HG03469 (cell line): Measurements from ENCODE around the gene FOSB.
"Not testable (repeated sequence)": the region's sequence is repeated elsewhere in the genome, so short reads cannot be mapped to it uniquely, and the experiment has no call there.

Experiments
- ATAC-seq: cut with Tn5 transposase; IDR thresholded peaks from one replicate; pipeline ENCODE4 v1.9.1; 2021; ENCODE audit warnings: mild to moderate bottlenecking, moderate library complexity, moderate number of reproducible peaks; ENCODE audit not compliant: unreplicated experiment

Gene FOSB

DNA sequence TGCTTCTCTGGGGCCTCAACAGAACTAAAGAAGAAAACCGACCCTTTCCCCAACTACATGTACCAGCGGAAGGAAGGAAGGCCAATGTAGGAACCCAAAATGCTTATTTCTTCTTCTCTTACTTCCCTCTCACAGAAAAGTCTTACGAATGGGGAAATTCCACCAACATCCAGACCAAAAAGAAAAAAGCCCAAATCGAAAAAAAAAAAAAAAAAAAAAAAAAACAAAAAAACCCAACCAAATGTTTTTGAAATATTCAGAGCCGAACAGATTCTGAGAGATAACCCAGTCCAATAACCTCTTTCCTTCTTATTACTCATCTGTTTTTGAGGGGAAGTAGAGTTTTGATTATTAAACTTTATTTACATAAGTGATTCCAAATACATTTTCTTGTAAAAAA is 34.3 kb downstream of the FOSB start:
- ATAC-seq = no peak

DNA sequence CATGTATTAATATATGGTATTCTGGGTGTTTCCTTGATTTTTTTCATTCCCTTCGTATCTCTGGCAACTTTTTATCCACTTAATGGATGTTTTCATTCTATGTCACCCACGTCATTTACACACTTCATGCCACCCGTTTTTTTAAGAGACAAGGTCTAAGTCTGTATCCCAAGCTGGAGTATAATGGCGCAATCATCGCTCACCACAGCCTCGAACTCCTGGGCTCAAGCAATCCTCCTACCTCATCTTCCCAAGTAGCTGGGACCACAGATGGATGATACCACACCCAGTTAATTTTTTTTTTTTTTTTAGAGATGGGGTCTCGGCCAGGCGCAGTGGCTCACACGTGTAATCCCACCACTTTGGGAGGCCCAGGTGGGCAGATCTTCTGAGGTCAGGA is 36.1 kb downstream of the FOSB start:
- ATAC-seq = no peak

DNA sequence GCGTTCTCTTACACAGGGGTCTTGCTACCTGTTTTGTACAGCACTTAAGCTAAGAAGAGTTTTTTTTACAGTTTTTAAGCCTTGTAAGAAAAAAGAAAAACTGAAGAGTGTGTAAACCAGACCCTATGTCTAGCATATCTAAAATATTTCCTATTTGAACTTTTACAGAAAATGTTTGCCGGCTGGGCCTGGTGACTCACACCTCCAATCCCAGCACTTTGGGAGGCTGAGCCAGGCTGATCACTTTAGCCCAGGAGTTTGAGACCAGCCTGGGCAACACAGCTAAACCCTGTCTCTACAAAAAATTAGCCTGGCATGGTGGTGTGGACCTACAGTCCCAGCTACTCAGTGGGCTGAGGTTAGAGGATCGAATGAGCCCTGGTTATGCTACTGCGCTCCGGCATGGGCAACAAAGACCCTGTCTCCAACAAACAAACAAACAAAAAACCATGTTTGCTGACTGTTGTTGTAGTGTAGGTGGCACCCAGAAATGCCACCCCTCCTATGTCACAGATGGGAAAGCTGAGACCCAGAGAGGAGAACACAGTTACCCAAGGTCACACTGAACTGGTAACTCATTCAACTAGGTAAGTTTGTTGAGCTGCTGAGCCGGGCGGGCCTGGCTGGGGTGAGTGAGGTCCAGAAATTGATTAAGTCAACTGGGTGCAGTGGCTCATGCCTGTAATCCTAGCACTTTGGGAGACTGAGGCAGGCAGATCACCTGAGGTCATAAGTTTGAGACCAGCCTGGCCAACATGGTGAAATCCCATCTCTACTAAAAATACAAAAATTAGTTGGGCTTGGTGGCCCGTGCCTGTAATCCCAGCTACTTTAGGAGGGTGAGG is 37.6 kb downstream of the FOSB start:
- no peak for ATAC-seq

DNA sequence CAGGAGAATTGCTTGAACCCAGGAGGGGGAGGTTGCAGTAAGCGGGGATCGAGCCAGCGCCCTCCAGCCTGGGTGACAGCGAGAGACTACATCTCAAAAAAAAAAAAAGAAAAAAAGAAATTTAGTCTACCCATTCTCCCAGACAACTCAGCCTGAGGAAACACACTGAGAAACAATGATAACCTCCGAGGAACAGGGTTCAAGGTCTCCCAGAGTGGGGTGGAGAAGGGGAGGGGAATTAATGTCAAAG is 38.1 kb downstream of the FOSB start:
- ATAC-seq = no peak

DNA sequence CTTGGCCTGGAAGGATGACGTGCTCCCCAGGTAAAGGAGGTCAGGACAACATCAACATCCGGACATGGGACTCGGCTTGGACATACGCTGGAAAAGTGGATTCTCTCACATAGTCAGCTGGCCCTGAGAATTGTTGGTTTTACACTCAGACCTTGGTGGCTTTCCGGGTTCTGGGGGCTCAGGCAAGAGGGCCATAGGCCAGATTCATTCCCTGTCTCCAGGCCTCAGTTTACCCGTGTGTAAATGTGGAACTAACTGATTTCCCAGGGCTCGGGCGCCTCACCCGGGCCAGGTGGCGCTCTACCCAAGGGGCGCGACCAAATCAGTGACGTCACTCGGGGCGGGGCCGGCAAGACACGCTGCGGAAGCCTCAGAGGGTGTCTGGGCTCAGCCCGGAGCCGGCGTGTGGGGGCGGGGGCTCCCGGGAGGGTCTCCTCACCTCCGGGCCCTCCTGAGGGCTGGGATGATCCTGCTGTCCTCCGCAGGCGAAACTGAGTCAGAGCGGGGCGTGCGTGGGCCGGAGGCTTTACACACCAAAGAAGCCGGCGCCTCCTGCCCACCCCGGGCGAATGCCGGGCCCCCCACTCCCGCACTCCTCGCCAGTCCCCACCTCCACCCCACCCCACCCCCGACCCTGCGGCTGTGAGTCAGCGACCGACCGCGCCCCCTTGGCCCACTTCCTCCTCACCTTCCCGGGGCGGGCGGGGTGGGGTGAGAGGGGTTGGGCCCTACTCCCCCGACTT is 38.6 kb downstream of the FOSB start:
- ATAC-seq = peak; percentile 40

DNA sequence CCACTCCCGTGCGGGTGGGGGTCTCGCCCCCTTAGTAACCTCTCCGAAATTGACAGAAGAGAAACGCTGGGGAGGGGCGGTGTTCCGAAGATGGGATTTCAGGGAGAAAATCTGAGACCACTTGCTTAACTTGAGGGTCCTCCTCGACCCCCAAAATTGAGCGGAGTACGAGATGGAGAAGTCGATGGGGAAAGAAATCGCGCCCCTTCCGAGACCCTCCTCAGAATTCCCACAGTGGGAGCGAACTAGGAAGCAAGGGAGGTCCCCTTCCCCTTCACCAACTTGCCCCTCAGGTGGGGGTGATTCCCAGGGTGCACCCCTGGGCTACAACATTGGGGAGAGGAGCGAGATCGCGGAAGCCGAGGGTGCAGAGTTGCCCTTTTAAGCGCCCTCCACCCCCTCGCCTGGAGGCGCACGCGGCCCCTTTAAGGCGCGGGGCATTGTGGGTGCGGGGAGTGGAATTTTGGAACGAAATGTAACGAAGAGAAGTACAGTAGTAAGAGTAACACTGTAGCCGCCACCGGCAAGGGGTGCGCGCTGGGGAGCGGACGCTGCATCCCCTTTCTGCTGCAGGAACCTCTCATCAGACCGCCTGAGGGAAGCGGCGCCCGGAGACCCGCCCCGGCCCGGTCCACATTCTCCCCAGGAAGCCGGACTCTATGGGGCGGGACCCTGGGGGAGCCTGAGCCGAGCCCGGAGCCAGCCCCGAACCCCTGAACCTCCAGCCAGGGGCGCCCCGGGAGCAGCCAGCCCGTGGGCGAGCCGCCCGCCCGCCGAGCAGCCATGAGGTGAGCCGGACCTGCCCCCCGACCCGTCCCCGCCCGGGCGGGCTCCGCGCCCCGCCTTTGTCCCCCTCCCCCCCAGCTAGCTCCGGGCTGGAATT is 39.4 kb downstream of the FOSB start, which contains the start of gene VASP:
VASP (plus strand) TSS at position 491 of the 883 bp plus-strand sequence; CDS start at position 784, 293 bp downstream.
- peak; percentile 32 for ATAC-seq

DNA sequence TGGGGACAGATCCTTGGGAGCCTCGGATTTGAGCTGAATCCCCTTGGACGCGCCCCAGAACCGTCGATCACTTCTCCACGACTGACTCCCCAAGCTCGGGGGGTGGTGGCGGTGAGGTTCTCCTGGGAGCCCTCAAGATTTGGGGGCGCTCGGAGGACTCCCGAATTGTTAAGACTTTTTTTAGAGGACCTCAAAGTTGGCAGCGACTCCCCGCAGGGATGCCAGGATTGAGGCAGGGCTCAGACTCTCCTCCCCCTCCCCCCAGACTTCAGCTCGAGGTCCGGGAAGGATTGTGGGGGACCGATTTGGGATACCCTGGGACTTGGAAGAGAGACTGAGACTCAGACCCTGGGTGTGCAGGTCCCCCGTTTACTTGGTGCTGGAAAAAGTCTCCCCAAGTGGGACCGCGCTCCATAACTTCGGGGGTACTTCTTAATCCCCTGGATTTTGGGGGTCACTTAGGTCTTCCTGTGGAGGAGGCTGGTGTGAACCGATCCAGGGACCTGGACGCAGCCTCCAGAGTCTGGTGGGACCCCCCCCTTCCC is 40.1 kb downstream of the FOSB start:
- ATAC-seq = no peak

DNA sequence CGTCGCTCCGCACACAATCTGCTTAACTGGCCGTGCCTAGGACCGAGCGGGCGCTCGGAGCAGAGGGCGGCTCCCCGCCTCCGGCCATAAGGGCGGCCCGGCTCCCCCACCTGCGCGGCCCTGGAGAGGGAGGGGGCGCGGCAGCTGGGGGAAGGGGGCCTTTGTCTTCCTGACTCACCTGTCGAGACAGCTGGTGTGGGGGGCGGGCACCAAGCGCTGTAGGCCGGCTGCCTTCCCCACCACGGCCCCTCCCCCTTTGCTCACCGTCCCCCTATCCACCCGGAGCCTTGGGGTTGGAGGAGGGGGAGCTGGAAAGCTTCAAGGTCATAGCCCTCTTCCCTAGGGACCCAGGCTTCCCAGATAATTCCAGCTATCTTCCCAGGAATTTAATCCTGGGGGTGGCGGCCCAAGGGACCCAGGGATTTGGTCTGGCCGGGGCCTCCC is 40.6 kb downstream of the FOSB start:
- ATAC-seq = no peak

DNA sequence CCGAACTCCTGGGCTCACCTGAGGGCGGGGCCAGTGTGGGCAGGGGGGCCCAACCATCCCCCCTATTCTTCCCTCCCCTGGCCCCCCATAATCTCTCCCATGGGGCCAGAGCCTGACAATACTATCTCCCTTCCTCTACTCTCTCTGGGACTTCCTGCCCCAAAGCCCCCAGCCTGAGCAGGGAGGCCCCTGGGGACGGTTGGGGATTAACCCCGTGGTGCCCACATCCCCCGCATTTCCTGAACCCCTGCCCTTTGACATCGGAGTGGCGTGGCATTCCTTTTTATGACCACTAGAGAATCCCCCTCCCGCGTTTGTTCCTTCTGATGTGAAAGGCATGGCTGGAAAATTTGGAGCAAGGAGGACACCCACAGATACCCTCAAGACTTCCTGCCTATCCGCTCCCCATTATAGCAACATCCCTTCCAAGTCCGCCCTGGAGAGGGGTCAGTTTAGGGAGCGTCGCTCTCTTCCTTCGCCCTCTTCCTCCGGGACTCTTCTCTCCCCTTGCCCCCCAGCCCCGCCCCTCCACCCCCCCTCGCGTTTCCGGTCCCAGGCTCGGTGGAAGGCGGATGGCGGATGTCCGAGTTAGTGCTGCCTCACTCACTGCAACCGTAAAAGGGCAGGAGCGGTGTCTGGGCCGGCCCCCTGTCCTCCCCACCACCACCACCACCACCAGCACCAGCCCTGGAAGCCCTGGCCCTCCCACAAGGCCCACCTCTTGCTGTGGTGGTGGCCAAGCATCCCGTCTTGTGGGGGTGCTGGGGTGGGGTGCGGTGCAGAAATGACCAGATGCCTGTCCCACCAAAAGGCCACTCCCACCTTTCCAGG is 41.3 kb downstream of the FOSB start:
- ATAC-seq = no peak

DNA sequence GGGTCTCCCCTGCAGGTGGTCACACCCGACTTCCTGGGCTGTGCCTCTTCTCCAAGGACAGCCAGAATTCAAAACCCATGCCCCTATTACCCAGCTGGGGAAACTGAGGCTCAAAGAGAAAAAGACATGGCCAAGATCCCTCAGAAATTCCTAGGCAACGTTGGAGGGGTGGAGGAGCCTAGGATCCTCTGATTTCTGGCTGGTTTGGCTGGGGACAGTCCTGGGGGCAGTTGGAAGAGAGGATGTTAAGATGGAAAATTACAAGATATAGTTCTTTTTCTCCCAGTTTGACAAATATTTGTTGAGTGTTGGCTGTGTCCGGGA is 41.9 kb downstream of the FOSB start:
- ATAC-seq = no peak

DNA sequence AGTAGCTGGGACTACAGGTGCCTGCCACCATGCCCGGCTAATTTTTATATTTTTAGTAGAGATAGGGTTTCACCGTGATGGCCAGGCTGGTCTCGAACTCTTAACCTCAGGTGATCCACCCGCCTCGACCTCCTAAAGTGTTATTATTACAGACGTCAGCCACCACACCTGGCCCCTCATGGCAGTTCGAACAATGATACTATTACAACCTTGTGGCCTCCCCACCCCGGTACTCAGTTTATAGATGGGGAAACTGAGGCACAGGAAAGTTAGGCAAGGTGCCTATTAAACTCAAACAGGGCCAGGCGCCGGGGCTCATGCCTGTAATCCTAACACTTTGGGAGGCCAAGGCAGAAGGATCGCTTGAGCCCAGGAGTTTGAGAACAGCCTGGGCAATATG is 42.6 kb downstream of the FOSB start:
- ATAC-seq = not testable (repeated sequence)

DNA sequence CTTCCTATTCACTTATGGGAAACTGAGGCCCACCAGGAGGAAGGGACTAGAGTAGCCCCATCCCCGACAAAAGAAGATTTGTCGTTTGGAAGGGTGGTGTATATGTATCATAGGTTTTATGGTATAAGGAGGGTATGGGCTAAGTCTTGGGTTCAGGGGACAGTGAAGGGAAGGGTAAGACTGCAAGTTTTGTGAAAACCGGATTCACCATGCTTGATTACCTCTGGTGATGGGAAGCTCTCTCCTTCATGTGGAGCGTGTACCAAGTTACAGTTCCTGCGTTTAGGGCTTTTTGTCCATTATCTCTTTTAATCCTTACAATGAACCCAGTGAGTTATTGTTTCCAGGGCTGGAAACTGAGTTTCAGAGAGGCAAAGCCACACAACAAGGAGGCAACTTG is 43.3 kb downstream of the FOSB start:
- ATAC-seq = no peak

DNA sequence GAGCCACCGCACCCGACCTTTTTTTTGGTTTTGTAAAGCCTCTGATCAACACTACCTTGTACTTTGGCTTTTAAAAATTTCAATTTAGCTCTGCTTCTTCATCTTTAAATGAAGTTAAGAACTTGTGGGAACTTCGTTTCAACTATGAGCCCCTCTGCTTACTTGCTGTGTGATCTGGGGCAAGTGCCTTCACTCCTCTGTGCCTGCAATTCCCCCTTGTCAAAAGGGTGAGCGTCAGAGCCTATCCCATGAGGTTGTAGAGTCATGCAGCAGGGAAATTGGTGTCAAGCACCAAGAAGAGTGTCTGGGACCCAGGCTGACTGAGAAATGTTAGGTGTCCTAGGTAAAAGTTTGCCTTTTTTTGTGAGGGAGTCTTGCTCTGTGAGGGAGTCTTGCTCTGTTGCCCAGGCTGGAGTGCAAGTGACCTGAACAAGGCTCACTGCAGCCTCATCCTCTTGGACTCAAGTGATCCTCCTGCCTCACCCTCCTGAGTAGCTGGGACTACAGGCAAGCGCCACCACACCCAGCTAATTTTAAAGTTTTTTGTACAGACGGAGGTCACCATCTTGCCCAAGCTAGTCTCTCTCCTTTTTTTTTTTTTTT is 45.2 kb downstream of the FOSB start:
- no peak for ATAC-seq

DNA sequence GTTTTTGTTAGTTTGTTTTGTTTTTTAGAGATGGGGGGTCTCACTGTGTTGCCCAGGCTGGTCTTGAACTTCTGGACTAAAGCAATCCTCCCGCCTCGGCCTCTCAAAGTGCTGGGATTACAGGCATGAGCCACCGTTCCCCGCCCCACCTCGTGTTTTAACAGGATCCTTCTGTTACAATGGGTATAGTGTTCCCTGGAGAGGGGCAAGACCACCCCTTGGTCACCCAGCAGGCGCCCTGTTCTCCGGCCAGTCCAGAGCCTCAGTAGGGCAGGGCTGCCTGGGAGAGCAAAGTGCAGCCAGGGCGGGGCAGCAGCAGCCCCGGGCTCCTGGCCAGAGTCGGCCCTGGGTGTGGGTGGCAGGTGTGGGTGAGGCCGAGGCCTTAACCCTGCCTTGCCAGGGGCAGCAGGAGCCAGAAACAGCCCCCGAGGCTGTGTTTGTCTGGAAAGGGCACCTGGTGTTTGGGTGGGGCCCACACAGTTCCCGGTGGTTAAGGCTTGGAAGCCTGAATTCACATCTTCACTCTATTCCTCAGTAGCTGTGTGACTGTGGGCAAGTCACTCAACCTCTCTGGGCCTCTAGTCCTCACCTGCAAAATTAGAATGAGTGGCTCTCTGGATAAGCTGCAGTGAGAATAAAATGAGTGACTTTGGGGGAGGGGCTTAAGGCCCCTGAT is 46.7 kb downstream of the FOSB start:
- no peak for ATAC-seq

DNA sequence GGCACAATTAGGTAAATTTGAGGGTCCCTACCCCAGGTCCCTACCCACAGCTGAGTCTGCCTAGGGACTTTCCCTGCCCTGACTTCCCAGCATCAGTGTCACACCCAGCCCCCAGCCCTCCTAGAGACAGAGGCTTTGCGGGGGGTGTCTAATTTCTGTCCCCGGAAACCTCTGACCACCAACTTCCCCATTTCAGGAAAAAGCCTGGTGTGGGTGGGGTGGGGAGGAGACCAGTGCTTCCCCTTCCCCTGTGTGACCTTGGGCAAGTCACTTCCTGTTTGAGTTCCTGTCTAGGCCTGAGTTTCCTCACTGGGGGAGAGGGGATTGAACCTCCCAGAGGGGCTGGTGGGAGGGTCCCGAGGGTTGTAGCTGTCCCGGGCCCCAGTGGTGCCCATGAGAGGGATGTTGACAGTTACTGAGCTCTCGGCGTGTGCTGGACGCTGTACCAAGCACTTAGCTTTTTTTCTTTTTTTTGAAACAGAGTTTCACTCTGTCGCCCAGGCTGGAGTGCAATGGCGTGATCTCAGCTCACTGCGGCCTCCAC is 47.4 kb downstream of the FOSB start:
- no peak for ATAC-seq

DNA sequence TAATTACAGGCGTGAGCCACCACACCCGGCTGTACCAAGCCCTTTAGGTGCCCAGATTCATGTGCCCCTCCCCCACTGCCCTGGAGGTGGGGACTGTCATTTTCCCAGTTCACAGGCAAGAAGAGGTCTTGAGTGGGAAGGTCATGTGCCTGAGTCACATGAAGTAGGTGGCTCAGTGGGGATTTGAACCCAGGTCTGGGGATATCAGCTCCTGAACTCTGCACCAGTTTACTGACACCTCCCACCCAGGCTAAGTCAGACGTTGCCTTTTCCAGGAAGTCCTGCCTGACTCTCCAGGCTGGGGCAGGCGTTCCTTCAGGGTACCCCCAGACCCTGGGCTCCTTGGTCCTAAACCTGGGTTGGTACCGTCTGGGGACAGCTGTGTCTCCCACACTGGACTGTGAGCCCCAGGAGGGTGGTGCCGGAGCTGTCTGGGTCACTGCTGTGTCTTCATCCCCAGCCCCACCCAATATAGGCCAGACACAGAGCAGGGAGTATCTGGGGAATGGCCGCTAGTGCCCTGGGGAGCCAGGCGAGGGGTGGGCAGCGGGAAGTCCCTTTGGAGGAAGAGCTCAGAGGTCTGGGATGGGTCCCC is 48.1 kb downstream of the FOSB start:
- ATAC-seq = no peak

DNA sequence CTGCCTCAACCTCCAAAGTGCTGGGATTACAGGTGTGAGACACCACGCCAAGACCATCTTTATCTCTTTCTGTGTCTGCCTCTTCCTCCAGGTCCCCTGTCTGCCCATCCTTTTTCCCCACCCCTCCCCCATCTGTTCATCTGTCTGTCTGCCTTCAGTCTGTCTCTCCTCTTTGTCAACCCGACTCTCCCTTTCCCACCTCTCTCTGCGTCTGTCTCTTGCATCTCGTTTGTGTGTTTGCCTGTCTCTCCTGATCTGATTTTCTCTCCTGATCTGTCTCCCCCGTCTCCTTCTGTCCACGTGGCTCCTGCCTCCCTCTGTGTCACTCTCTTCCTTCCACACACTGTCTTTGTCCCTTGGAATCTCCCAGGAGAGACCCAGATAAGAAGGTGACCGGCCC is 49.4 kb downstream of the FOSB start:
- no peak for ATAC-seq

DNA sequence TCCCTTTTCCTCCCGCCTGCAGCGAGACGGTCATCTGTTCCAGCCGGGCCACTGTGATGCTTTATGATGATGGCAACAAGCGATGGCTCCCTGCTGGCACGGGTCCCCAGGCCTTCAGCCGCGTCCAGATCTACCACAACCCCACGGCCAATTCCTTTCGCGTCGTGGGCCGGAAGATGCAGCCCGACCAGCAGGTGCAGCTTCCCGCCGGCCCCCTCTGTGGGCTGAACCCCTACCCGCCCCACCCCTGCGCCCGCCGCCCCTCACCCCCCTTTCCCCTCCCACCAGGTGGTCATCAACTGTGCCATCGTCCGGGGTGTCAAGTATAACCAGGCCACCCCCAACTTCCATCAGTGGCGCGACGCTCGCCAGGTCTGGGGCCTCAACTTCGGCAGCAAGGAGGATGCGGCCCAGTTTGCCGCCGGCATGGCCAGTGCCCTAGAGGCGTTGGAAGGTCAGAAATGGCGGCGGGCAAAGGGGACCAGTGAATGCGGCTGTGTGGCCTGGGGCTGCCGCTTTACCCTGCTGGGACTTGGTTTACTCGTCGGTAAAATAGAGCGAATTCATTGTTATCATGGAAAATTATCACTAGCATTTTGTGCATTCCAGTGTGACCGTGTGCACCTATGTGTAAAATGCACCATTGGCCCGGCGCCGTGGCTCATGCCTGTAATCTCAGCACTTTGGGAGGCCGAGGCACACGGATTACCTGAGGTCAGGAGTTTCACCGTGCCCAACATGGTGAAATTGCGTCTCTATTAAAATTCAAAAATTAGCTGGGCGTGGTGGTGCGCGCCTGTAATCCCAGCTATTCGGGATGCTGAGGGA is 50.1 kb downstream of the FOSB start:
- ATAC-seq = no peak
